SK-N-SH (cell line): Measurements from ENCODE around the gene BCL11A. TPM values are rescaled to one million over a fixed set of nuclear protein-coding genes. Genes with fewer than 3 reads are reported as not detected.

Source experiments
- CTCF ChIA-PET: fragments of 300-600, 350-600 bp; formaldehyde crosslinking; extraction: SDS; loops from one replicate; lab custom pipeline; 2021; lab: Yijun Ruan, JAX
- POLR2A ChIA-PET: fragments of 350-600 bp; sonication (Branson Sonifier 250); formaldehyde crosslinking; extraction: SDS; loops from one replicate; lab custom pipeline; 2020; ENCODE audit warnings: antibody characterized with exemption, inconsistent platforms; lab: Yijun Ruan, JAX
- DNase-seq: peaks from one replicate; pipeline ENCODE4 v3.0.0; 2012
- H2AFZ ChIP-seq: fragments of 200-600 bp; sonication (generic); 2 replicates; pipeline ENCODE4 v1.8.1; 2016; ENCODE audit warnings: antibody characterized with exemption, mild to moderate bottlenecking, low read depth
- H3F3A ChIP-seq: fragments of 200-600 bp; sonication (generic); replicated peaks from 2 replicates; pipeline ENCODE3; 2016; ENCODE audit warnings: antibody characterized with exemption, mild to moderate bottlenecking; ENCODE audit not compliant: insufficient read depth
- H3K27ac ChIP-seq, 2 experiments: fragments of 200-500 bp in 1 of 2; fragments of 200-600 bp in 1 of 2; sonication (Bioruptor generic) in 1 of 2; sonication (generic), shearing (Covaris generic) in 1 of 2; 2 replicates each; pipeline versions ENCODE4 v1.5.1 to v1.6.1; 2014 to 2016; ENCODE audit warnings: low read depth in 2 of 2, inconsistent platforms in 1 of 2, low read length in 1 of 2, mild to moderate bottlenecking in 1 of 2, mixed read lengths in 1 of 2
- H3K27me3 ChIP-seq: fragments of 200-600 bp; sonication (generic), shearing (Covaris generic); 2 replicates; pipeline ENCODE4 v1.6.1; 2016; ENCODE audit warnings: mixed run types; ENCODE audit not compliant: insufficient read depth
- H3K36me3 ChIP-seq, 2 experiments: fragments of 200-500 bp in 1 of 2; fragments of 200-600 bp in 1 of 2; sonication (Bioruptor generic) in 1 of 2; sonication (generic) in 1 of 2; replicated peaks in 1 of 2; 2 replicates each; pipeline versions ENCODE3 to v1.5.1; 2014 to 2016; ENCODE audit warnings: low read length in 1 of 2, mild to moderate bottlenecking in 1 of 2; ENCODE audit not compliant: insufficient read depth in 2 of 2, control insufficient read depth in 1 of 2
- H3K4me1 ChIP-seq, 2 experiments: fragments of 200-500 bp in 1 of 2; fragments of 200-600 bp in 1 of 2; sonication (Bioruptor generic) in 1 of 2; sonication (generic), shearing (Covaris generic) in 1 of 2; 2 replicates each; pipeline versions ENCODE4 v1.5.1 to v1.6.1; 2014 to 2016; ENCODE audit warnings: low read depth in 1 of 2, low read length in 1 of 2, mixed run types in 1 of 2; ENCODE audit not compliant: insufficient read depth in 2 of 2, control insufficient read depth in 1 of 2
- H3K4me2 ChIP-seq: fragments of 200-600 bp; sonication (generic), shearing (Covaris generic); 2 replicates; pipeline ENCODE4 v1.6.1; 2017; ENCODE audit warnings: mixed run types
- H3K4me3 ChIP-seq, 2 experiments: fragments of 200-500 bp in 1 of 2; fragments of 200-600 bp in 1 of 2; sonication (Bioruptor generic) in 1 of 2; sonication (generic), shearing (Covaris generic) in 1 of 2; 2 replicates each; pipeline versions ENCODE4 v1.5.1 to v1.8.1; 2014 to 2016; ENCODE audit warnings: low read depth in 2 of 2, inconsistent platforms in 1 of 2, low read length in 1 of 2, mild to moderate bottlenecking in 1 of 2, mixed read lengths in 1 of 2, moderate library complexity in 1 of 2
- H3K79me2 ChIP-seq: fragments of 200-600 bp; sonication (generic); 2 replicates; pipeline ENCODE4 v1.8.1; 2017; ENCODE audit warnings: mild to moderate bottlenecking; ENCODE audit not compliant: insufficient read depth
- H3K9ac ChIP-seq: fragments of 200-600 bp; sonication (generic); 2 replicates; pipeline ENCODE4 v1.6.1; 2017; ENCODE audit warnings: mixed run types
- H3K9me2 ChIP-seq: fragments of 200-600 bp; sonication (generic); 2 replicates; pipeline ENCODE4 v1.6.1; 2017; ENCODE audit warnings: mixed run types
- H3K9me3 ChIP-seq: fragments of 200-600 bp; sonication (generic); 2 replicates; pipeline ENCODE4 v1.6.1; 2017; ENCODE audit warnings: mixed run types, mild to moderate bottlenecking, moderate library complexity
- H4K20me1 ChIP-seq: fragments of 200-600 bp; sonication (generic); 2 replicates; pipeline ENCODE4 v1.6.1; 2017; ENCODE audit warnings: mild to moderate bottlenecking, mixed run types; ENCODE audit not compliant: insufficient read depth
- ELF1 ChIP-seq: IDR thresholded peaks from 2 replicates; pipeline ENCODE4 v1.4.0; 2012
- EP300 ChIP-seq, 2 experiments: IDR thresholded peaks; 2 replicates each; pipeline versions ENCODE4 v1.4.0 to v1.6.1; 2012; ENCODE audit warnings: borderline replicate concordance in 1 of 2, low read depth in 1 of 2, low read length in 1 of 2
- EZH2phosphoT487 ChIP-seq: fragments of 200-600 bp; sonication (generic); IDR thresholded peaks from 2 replicates; pipeline ENCODE4 v1.6.1; 2017; ENCODE audit warnings: low read depth, mixed run types, mild to moderate bottlenecking, antibody characterized with exemption, moderate library complexity, borderline replicate concordance
- FOSL2 ChIP-seq: IDR thresholded peaks from 2 replicates; pipeline ENCODE4 v1.4.0; 2012; ENCODE audit warnings: low read depth, mild to moderate bottlenecking, moderate library complexity, borderline replicate concordance
- FOXJ3 ChIP-seq: sonication (generic); formaldehyde crosslinking; IDR thresholded peaks from 2 replicates; pipeline ENCODE4 v1.5.1; 2020; ENCODE audit warnings: mild to moderate bottlenecking, missing genetic modification reagents
- FOXM1 ChIP-seq: IDR thresholded peaks from 2 replicates; pipeline ENCODE4 v1.4.0; 2012; ENCODE audit warnings: low read depth, mild to moderate bottlenecking
- GABPA ChIP-seq: IDR thresholded peaks from 2 replicates; pipeline ENCODE4 v1.4.0; 2012; ENCODE audit warnings: low read depth, mild to moderate bottlenecking
- GATA2 ChIP-seq: sonication (generic); formaldehyde crosslinking; IDR thresholded peaks from 2 replicates; pipeline ENCODE4 v1.5.0; 2020; ENCODE audit warnings: mild to moderate bottlenecking, missing genetic modification reagents
- JUND ChIP-seq: IDR thresholded peaks from 2 replicates; pipeline ENCODE4 v1.4.0; 2012
- MEF2A ChIP-seq: IDR thresholded peaks from 2 replicates; pipeline ENCODE4 v1.4.0; 2012; ENCODE audit warnings: low read depth, borderline replicate concordance
- NFIC ChIP-seq: IDR thresholded peaks from 2 replicates; pipeline ENCODE4 v1.4.0; 2012; ENCODE audit warnings: borderline replicate concordance
- NRF1 ChIP-seq: IDR thresholded peaks from 2 replicates; pipeline ENCODE4 v1.6.1; 2012; ENCODE audit warnings: low read depth, mild to moderate bottlenecking, low read length
- RCOR1 ChIP-seq: fragments of 150-350 bp; IDR thresholded peaks from 2 replicates; pipeline ENCODE4 v1.6.1; 2017; ENCODE audit warnings: antibody characterized with exemption, low read length
- RFX5 ChIP-seq: IDR thresholded peaks from 2 replicates; pipeline ENCODE4 v1.6.1; 2012; ENCODE audit warnings: mild to moderate bottlenecking, improper control_type of control experiment, low read length
- RXRA ChIP-seq: IDR thresholded peaks from 2 replicates; pipeline ENCODE4 v1.4.0; 2012; ENCODE audit warnings: low read depth, mild to moderate bottlenecking, borderline replicate concordance
- SIN3A ChIP-seq: IDR thresholded peaks from 2 replicates; pipeline ENCODE4 v1.6.1; 2012; ENCODE audit warnings: low read depth, mild to moderate bottlenecking, low read length, moderate library complexity, borderline replicate concordance
- SMC3 ChIP-seq: IDR thresholded peaks from 2 replicates; pipeline ENCODE4 v1.6.1; 2012; ENCODE audit warnings: low read depth, low read length, improper control_type of control experiment
- TCF12 ChIP-seq: IDR thresholded peaks from 2 replicates; pipeline ENCODE4 v1.4.0; 2012
- TEAD4 ChIP-seq: IDR thresholded peaks from 2 replicates; pipeline ENCODE4 v1.4.0; 2012; ENCODE audit warnings: mild to moderate bottlenecking, borderline replicate concordance; ENCODE audit not compliant: insufficient read depth
- WGBS: methylation state at CpG from one replicate; pipeline ENCODE4 v1.1.6; 2017; ENCODE audit warnings: low lambda C conversion rate; 5-methylcytosine and 5-hydroxymethylcytosine counted together
- polyA plus RNA-seq, 3 experiments: library from polyadenylated mRNA; depleted of rRNA; stranded (reverse); fragments of >200 nt; gene quantifications; 2 replicates each; pipeline ENCODE4 v1.2.3, GENCODE V29; 2012
- TF ChIP-seq, protein P1 (sequence below): IDR thresholded peaks from 2 replicates; pipeline ENCODE4 v1.4.0; 2012; ENCODE audit warnings: low read depth, borderline replicate concordance
- TF ChIP-seq, protein P2 (sequence below): IDR thresholded peaks from 2 replicates; pipeline ENCODE4 v1.4.0; 2012; ENCODE audit warnings: low read depth
- TF ChIP-seq, protein P3 (sequence below): fragments of 150-350 bp; IDR thresholded peaks from 2 replicates; pipeline ENCODE4 v1.6.1; 2017; ENCODE audit warnings: antibody characterized with exemption, low read length, low read depth, borderline replicate concordance

Gene BCL11A
- polyA plus RNA-seq, 1 of the 3 experiments (the other 2 are of a cell fraction): 1.9 TPM

DNA sequence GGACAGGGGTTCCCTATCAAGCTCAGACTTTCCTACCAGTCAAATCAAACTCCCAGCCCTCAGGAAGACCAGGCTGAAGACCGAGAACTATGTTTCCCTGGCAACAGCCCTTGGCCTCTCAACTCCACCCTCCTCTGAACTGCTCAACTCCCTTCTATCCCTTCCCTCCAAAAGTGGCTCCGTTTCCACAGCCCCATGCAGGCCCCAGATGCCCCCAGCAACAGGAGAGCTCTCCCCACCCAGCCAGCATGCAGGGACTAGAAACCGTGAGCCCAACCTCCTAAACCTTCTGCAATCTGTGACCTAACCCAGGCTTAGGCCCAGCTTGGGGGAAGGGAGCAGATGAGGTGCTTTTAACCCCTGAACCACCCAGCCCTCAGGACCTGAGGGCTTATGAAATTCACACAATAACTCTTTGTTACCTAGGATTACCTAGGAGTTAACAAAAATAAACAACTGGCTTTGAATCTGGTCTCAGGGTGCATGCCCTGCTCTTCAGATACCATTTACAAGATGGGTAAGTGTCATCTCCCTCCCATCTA, 87.2 kb downstream of the BCL11A start:
- Histone ChIP-seq H3K9me3 (no peaks in the 10 kb centered on the region), H3K79me2 (no peaks in the 10 kb centered on the region), H2AFZ (no peak overlapping the region), H3K36me3 (no peaks in the 10 kb centered on the region), H3K9me2 (no peaks in the 10 kb centered on the region), H3K4me1 (no peaks in the 10 kb centered on the region), H3F3A (no peaks in the 10 kb centered on the region), H3K27me3 (no peaks in the 10 kb centered on the region), H3K9ac (no peak overlapping the region), H3K4me3 (no peak overlapping the region), H3K27ac (no peak overlapping the region), H4K20me1 (no peaks in the 10 kb centered on the region), H3K4me2 (no peak overlapping the region)
- CTCF ChIA-PET: no interaction called here
- DNase-seq: no peak
- POLR2A ChIA-PET: no interaction called here
- 64% methylated on average over 3 of the region's 3 CpGs for WGBS
- TF ChIP-seq GATA2 (CRISPR knock-in tag) (no peak), EZH2phosphoT487 (no peak), RCOR1 (no peak), ELF1 (no peak), JUND (no peak), EP300 (IDR thresholded peaks at IDR 0.05; ENCODE audit: borderline replicate concordance in 1 of 2, low read depth in 1 of 2, low read length in 1 of 2) (no peak), TEAD4 (no peak), GABPA (no peak), NRF1 (no peak), RFX5 (no peak), NFIC (no peak), RXRA (no peak), TCF12 (no peak), FOXM1 (no peak)
- TF ChIP-seq, protein P1, sequence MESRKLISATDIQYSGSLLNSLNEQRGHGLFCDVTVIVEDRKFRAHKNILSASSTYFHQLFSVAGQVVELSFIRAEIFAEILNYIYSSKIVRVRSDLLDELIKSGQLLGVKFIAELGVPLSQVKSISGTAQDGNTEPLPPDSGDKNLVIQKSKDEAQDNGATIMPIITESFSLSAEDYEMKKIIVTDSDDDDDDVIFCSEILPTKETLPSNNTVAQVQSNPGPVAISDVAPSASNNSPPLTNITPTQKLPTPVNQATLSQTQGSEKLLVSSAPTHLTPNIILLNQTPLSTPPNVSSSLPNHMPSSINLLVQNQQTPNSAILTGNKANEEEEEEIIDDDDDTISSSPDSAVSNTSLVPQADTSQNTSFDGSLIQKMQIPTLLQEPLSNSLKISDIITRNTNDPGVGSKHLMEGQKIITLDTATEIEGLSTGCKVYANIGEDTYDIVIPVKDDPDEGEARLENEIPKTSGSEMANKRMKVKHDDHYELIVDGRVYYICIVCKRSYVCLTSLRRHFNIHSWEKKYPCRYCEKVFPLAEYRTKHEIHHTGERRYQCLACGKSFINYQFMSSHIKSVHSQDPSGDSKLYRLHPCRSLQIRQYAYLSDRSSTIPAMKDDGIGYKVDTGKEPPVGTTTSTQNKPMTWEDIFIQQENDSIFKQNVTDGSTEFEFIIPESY: no peak
- TF ChIP-seq, protein P2, sequence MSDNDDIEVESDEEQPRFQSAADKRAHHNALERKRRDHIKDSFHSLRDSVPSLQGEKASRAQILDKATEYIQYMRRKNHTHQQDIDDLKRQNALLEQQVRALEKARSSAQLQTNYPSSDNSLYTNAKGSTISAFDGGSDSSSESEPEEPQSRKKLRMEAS: no peak

DNA sequence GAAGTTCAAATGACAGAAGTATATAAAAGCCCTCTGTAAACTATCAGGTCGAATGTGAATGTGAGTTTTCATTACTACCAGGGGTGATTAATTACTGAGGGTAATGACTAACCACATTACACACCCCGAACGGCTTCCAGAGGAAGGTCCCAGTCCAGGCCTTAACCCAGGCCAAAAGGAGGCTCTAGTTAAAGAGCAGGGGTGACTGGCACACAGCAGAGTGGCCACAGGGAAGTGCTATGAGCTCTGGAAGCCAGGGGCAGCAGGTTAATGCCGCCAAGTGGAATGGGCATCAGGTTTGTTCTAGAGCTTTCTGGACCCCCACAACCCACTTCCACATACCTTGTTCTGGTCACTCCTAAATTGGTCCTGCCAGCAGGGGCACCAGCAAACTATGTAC, 87.7 kb downstream of the BCL11A start:
- Histone ChIP-seq H3F3A (no peaks in the 10 kb centered on the region), H3K79me2 (no peaks in the 10 kb centered on the region), H3K9me3 (no peaks in the 10 kb centered on the region), H3K36me3 (peaks cover 0 to 3% of the 10 kb centered on the region in 2 experiments), H3K4me1 (no peaks in the 10 kb centered on the region), H3K9ac (no peak overlapping the region), H3K4me2 (no peak overlapping the region), H3K9me2 (no peaks in the 10 kb centered on the region), H3K27me3 (no peaks in the 10 kb centered on the region), H3K27ac (no peak overlapping the region)
- 53% methylated on average over 4 of the region's 4 CpGs for WGBS
- CTCF ChIA-PET: no interaction called here
- POLR2A ChIA-PET: no interaction called here
- no peak for DNase-seq
- TF ChIP-seq EZH2phosphoT487: no peak
- no peak for TF ChIP-seq JUND
- no peak for TF ChIP-seq MEF2A
- no peak for TF ChIP-seq SIN3A
- TF ChIP-seq SMC3: no peak
- TF ChIP-seq NFIC: no peak
- no peak for TF ChIP-seq ELF1
- TF ChIP-seq TEAD4: no peak
- TF ChIP-seq, protein P1: no peak
- TF ChIP-seq, protein P3, sequence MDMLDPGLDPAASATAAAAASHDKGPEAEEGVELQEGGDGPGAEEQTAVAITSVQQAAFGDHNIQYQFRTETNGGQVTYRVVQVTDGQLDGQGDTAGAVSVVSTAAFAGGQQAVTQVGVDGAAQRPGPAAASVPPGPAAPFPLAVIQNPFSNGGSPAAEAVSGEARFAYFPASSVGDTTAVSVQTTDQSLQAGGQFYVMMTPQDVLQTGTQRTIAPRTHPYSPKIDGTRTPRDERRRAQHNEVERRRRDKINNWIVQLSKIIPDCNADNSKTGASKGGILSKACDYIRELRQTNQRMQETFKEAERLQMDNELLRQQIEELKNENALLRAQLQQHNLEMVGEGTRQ: no peak
- no peak for TF ChIP-seq FOXJ3
- no peak for TF ChIP-seq GABPA
- no peak for TF ChIP-seq FOXM1
- TF ChIP-seq FOSL2: no peak
- TF ChIP-seq NRF1: no peak
- TF ChIP-seq RCOR1: no peak
- TF ChIP-seq, all 33 proteins: peak for 0
- no peaks in the 10 kb centered on the region for H4K20me1 ChIP-seq
- H2AFZ ChIP-seq: no peak overlapping the region
- H3K4me3 ChIP-seq: no peak overlapping the region
